ENCODE measurements around the gene GTF3C6. TPM values are rescaled to one million over a fixed set of nuclear protein-coding genes. Genes with fewer than 3 reads are reported as not detected.
A peak's percentile ranks its signal among the peaks of the same experiment; 100 is the strongest.

Gene GTF3C6
- total RNA-seq, 1 experiment from 2014 or later: 32.0 TPM

- DNase-seq (ENCODE audit: low read depth, low spot score) (no peak), ATAC-seq (no peak)
- ChIA-PET CTCF (no interaction called here), POLR2A (no interaction called here), RAD21 (ENCODE audit: low non-redundant PET in 1 of 2, low total read pairs in 2 of 2, uncharacterized antibody in 2 of 2, unreplicated experiment in 2 of 2) (no interaction called here)
- intact Hi-C loops (cut with micrococcal nuclease): no loop called here
- Histone ChIP-seq H3K9me2 (ENCODE audit: insufficient read depth) (no peaks in the 10 kb centered on the region), H3K4me3 (replicated peaks in 1 of 2; ENCODE audit: low read depth in 1 of 2, low read length in 2 of 2) (0 out of 4 replicates have a peak overlapping the region, but pooled peaks of 1 of the 2 experiments have one; percentile 89), H3K4me1 (ENCODE audit: control insufficient read depth in 1 of 2, insufficient read depth in 2 of 2, low read length in 2 of 2) (peaks cover 8 to 22% of the 10 kb centered on the region in 2 experiments; a peak in 3 of 4 replicates), H3K27ac (ENCODE audit: low read depth, low read length) (no peak overlapping the region), H3K79me2 (ENCODE audit: insufficient read depth, low read length) (peaks cover 39% of the 10 kb centered on the region), H3K36me3 (ENCODE audit: control insufficient read depth in 1 of 2, insufficient read depth in 2 of 2, low read length in 2 of 2) (peaks cover 2 to 4% of the 10 kb centered on the region in 2 experiments; a peak in 3 of 4 replicates), H3K9me3 (ENCODE audit: control insufficient read depth in 1 of 2, insufficient read depth in 1 of 2, low read depth in 1 of 2, low read length in 2 of 2) (no peaks in the 10 kb centered on the region), H3K4me2 (ENCODE audit: low read length) (no peak overlapping the region; the same call in 1 of the 2 replicates), H3K9ac (ENCODE audit: low read length) (no peak overlapping the region), H2AFZ (ENCODE audit: low read depth, low read length, poor library complexity, severe bottlenecking) (no peak overlapping the region), H4K20me1 (ENCODE audit: insufficient read depth) (no peaks in the 10 kb centered on the region), H3K27me3 (ENCODE audit: insufficient read depth, low read length) (no peaks in the 10 kb centered on the region)
- TF ChIP-seq RAD21 (IDR thresholded peaks at IDR 0.05; ENCODE audit: low read depth) (no peak), ZNF274 (IDR thresholded peaks at IDR 0.05; ENCODE audit: low read depth, low read length) (no peak), JUND (IDR thresholded peaks at IDR 0.05) (no peak), CBX3 (IDR thresholded peaks at IDR 0.05; ENCODE audit: low read depth) (0 out of 2 replicates have a peak, but pooled peaks have one; percentile 4), ZBTB33 (IDR thresholded peaks at IDR 0.05; ENCODE audit: extremely low read depth, insufficient replicate concordance, low read length) (no peak), MAX (IDR thresholded peaks at IDR 0.05) (no peak)
- BruUV-seq (replicated peaks): no TSS peak
These were observed 21.7 kb downstream of the GTF3C6 start for GRCh38 chr6:110980227-110980626.

- peak overlapping the region; percentile 84; the same call in 1 of the 2 replicates for H3K9ac ChIP-seq (ENCODE audit: low read length)
- ATAC-seq (no peak), DNase-seq (ENCODE audit: low read depth, low spot score) (no peak)
- no peaks in the 10 kb centered on the region for H4K20me1 ChIP-seq (ENCODE audit: insufficient read depth)
- ChIA-PET RAD21 (ENCODE audit: low non-redundant PET in 1 of 2, low total read pairs in 2 of 2, uncharacterized antibody in 2 of 2, unreplicated experiment in 2 of 2) (no interaction called here), POLR2A (no interaction called here), CTCF (no interaction called here)
- no peak overlapping the region for H3K27ac ChIP-seq (ENCODE audit: low read depth, low read length)
- no peak overlapping the region for H2AFZ ChIP-seq (ENCODE audit: low read depth, low read length, poor library complexity, severe bottlenecking)
- no peaks in the 10 kb centered on the region for H3K9me3 ChIP-seq (ENCODE audit: control insufficient read depth in 1 of 2, insufficient read depth in 1 of 2, low read depth in 1 of 2, low read length in 2 of 2)
- H3K36me3 ChIP-seq (ENCODE audit: control insufficient read depth in 1 of 2, insufficient read depth in 2 of 2, low read length in 2 of 2): peaks cover 5 to 8% of the 10 kb centered on the region in 2 experiments; a peak in 3 of 4 replicates
- peaks cover 43% of the 10 kb centered on the region for H3K79me2 ChIP-seq (ENCODE audit: insufficient read depth, low read length)
- H3K4me2 ChIP-seq (ENCODE audit: low read length): peak overlapping the region; percentile 90
- H3K27me3 ChIP-seq (ENCODE audit: insufficient read depth, low read length): no peaks in the 10 kb centered on the region
- peak overlapping the region; percentile 88 to 89 for H3K4me3 ChIP-seq (replicated peaks in 1 of 2; ENCODE audit: low read depth in 1 of 2, low read length in 2 of 2)
- TF ChIP-seq RAD21 (IDR thresholded peaks at IDR 0.05; ENCODE audit: low read depth) (no peak), ATF3 (IDR thresholded peaks at IDR 0.05) (no peak), EZH2phosphoT487 (IDR thresholded peaks at IDR 0.05; ENCODE audit: borderline replicate concordance) (no peak), CEBPB (IDR thresholded peaks at IDR 0.05; ENCODE audit: low read depth) (no peak), MAX (IDR thresholded peaks at IDR 0.05) (no peak), YY1 (IDR thresholded peaks at IDR 0.05; ENCODE audit: extremely low read depth, insufficient replicate concordance, low read depth, low read length) (no peak), CBX3 (IDR thresholded peaks at IDR 0.05; ENCODE audit: low read depth) (peak; percentile 26; the same call in 1 of the 2 replicates), SRF (IDR thresholded peaks at IDR 0.05; ENCODE audit: low read depth) (no peak), ZFX (IDR thresholded peaks at IDR 0.05) (no peak)
- H3K4me1 ChIP-seq (ENCODE audit: control insufficient read depth in 1 of 2, insufficient read depth in 2 of 2, low read length in 2 of 2): peaks cover 8 to 22% of the 10 kb centered on the region in 2 experiments; a peak in 3 of 4 replicates
- intact Hi-C loops (cut with micrococcal nuclease): no loop called here
- BruUV-seq (replicated peaks): no TSS peak
- no peaks in the 10 kb centered on the region for H3K9me2 ChIP-seq (ENCODE audit: insufficient read depth)
These were observed 22.1 kb downstream of the GTF3C6 start for GRCh38 chr6:110980648-110981047.
